ENCODE results near the gene RNASEH2A.
A peak's percentile ranks its signal among the peaks of the same experiment; 100 is the strongest.

Gene RNASEH2A

DNA sequence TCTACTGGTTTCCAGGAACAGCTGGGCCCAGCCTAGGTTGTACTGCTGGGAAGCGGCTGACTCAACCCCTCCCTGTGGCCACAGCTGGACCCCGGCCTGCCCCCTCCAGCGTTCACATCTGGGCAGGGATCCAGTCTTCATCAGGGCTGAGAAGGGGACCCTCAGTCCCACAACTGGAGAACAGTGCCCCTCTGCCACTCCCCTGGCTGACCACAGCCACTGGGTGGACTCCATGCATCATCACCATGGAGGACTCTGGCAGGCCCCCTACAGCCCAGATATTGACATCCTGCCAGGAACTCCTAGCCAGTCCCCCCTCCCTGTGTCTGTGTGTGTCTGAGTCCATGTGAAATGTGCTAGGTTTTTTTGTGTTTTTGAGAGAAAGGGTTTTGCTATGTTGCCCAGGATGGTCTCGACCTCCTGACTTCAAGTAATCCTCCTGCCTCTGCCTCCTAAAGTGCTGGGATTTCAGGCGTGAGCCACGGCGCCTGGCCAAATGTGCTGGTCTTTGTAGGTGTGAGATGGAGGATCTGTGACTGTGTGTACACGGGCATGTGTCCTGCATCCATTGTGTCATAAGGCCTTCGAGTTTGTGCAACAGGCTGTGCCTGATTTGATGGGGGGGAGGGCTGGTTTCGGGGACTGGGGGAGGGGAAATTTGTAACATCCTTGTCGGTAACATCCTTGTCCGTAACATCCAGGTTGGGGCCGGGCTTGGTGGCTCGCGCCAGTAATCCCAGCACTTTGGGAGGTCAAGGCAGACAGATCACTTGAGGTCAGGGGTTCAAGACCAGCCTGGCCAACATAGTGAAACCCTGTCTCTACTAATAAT is 27.0 kb upstream of the RNASEH2A start:
- Histone ChIP-seq H3K4me1 (ENCODE audit: control insufficient read depth in 1 of 2, insufficient read depth in 1 of 2, low read depth in 1 of 2, low read length in 1 of 2) (peaks cover 82 to 83% of the 10 kb centered on the region in 2 experiments), H3K4me3 (ENCODE audit: low read depth in 1 of 2, low read length in 1 of 2) (peak overlapping the region; percentile 69 to 98), H3K27me3 (no peaks in the 10 kb centered on the region), H3K9me3 (no peaks in the 10 kb centered on the region), H3K27ac (peak overlapping the region; percentile 95), H3K36me3 (no peaks in the 10 kb centered on the region)
- no peak for TF ChIP-seq CTCF (IDR thresholded peaks at IDR 0.05)

DNA sequence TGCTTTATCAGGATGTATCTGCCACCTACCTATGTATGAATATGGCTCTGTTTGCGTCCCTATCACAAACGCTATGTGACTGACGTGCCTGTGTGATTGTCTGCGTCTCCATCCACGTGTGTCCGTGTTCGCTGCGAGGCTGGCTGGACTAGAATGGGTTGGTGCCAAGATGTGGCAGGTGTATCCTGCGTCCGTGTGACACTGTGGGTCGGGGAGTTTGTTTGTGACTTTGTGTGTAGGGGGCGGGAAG is 24.3 kb upstream of the RNASEH2A start:
- Histone ChIP-seq H3K9me3 (no peaks in the 10 kb centered on the region), H3K4me3 (ENCODE audit: low read depth in 1 of 2, low read length in 1 of 2) (peak overlapping the region; percentile 63 to 64), H3K36me3 (no peaks in the 10 kb centered on the region), H3K4me1 (ENCODE audit: control insufficient read depth in 1 of 2, insufficient read depth in 1 of 2, low read depth in 1 of 2, low read length in 1 of 2) (peaks cover 90 to 91% of the 10 kb centered on the region in 2 experiments), H3K27me3 (no peaks in the 10 kb centered on the region), H3K27ac (peak overlapping the region; percentile 100)
- TF ChIP-seq CTCF (IDR thresholded peaks at IDR 0.05), result no peak

DNA sequence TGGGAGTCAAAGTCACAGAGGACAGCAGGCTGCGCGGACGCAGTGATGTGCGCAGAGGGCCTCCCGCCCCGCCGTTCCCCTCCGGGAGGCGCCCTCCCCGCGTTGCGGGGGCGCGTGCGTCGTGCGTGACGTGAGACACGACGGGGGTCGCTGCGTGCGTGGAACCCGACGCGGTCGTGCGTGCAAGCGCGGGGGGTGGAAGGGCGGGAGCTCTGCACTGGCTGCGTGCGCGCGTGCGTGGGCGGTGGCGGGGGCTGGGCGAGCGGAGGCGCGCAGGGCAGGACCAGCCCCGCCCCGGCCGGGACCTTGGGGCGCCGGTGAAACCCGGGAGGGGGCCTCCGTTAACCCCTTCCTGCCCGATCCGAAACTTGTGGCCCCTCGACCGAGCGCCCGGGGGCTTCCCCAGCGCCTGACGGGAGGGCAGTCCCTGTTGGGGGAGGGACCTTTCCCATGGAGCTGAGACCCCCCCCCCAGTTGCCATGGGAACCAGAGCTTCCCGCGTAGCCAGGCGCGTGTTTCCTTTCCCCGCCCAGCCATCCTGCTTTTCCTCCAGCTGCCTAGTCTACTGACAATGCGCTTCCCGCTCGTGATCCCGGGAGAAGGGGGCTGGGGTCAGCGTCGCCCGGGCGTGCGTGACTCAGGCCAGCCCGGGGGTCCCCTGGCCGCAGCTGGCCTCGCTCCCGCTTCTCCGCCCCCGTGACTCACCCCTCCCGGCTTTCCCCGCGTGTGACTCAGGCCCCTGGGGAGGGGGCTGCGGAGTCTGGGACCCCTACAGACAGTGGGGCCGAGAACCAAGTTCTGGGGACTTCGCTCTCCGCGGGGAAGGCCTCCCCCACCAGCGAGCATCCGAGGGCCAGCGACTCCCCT is 23.7 kb upstream of the RNASEH2A start:
- Histone ChIP-seq H3K4me1 (ENCODE audit: control insufficient read depth in 1 of 2, insufficient read depth in 1 of 2, low read depth in 1 of 2, low read length in 1 of 2) (peaks cover 90 to 91% of the 10 kb centered on the region in 2 experiments), H3K9me3 (no peaks in the 10 kb centered on the region), H3K4me3 (ENCODE audit: low read depth in 1 of 2, low read length in 1 of 2) (peak overlapping the region; percentile 63 to 64), H3K36me3 (no peaks in the 10 kb centered on the region), H3K27ac (peak overlapping the region; percentile 100), H3K27me3 (no peaks in the 10 kb centered on the region)
- TF ChIP-seq CTCF (IDR thresholded peaks at IDR 0.05), result peak; percentile 51

- peaks cover 91 to 92% of the 10 kb centered on the region in 2 experiments for H3K4me1 ChIP-seq (ENCODE audit: control insufficient read depth in 1 of 2, insufficient read depth in 1 of 2, low read depth in 1 of 2, low read length in 1 of 2)
- no peak for TF ChIP-seq CTCF (IDR thresholded peaks at IDR 0.05)
These were observed 23.0 kb upstream of the RNASEH2A start for GRCh38 chr19:12783291-12783848.

GRCh38 chr19:12783849-12784393 is 22.5 kb upstream of the RNASEH2A start:
- H3K27me3 ChIP-seq, result no peaks in the 10 kb centered on the region
- no peaks in the 10 kb centered on the region for H3K36me3 ChIP-seq
- H3K4me1 ChIP-seq (ENCODE audit: control insufficient read depth in 1 of 2, insufficient read depth in 1 of 2, low read depth in 1 of 2, low read length in 1 of 2), result peaks cover 90 to 92% of the 10 kb centered on the region in 2 experiments
- peak overlapping the region; percentile 49 to 64 for H3K4me3 ChIP-seq (ENCODE audit: low read depth in 1 of 2, low read length in 1 of 2)
- H3K27ac ChIP-seq, result peak overlapping the region; percentile 100
- TF ChIP-seq CTCF (IDR thresholded peaks at IDR 0.05), result no peak
- H3K9me3 ChIP-seq, result no peaks in the 10 kb centered on the region

More at GRCh38 chr19:12783291-12783848, 23.0 kb upstream of the RNASEH2A start:
- Histone ChIP-seq H3K4me3 (ENCODE audit: low read depth in 1 of 2, low read length in 1 of 2) (peak overlapping the region; percentile 63 to 64), H3K27ac (peak overlapping the region; percentile 100), H3K27me3 (no peaks in the 10 kb centered on the region), H3K36me3 (no peaks in the 10 kb centered on the region), H3K9me3 (no peaks in the 10 kb centered on the region)

Measured in neutrophil (primary cell).